Adipocyte (in vitro differentiated cells): ENCODE results near the gene RUBCNL.
A peak's percentile ranks its signal among the peaks of the same experiment; 100 is the strongest.
"Not testable (repeated sequence)": the region's sequence is repeated elsewhere in the genome, so short reads cannot be mapped to it uniquely, and the experiment has no call there.

Experiments
- DNase-seq: peaks from one replicate; pipeline ENCODE4 v3.0.0-alpha.2; 2015; ENCODE audit warnings: low read depth
- H3K27me3 ChIP-seq: replicated peaks from 2 replicates; pipeline ENCODE4 v1.7.0; 2013; ENCODE audit warnings: mild to moderate bottlenecking, low read length, moderate library complexity; ENCODE audit not compliant: control insufficient read depth, insufficient read depth
- H3K36me3 ChIP-seq: 2 replicates; pipeline ENCODE4 v1.7.0; 2013; ENCODE audit warnings: low read length, mild to moderate bottlenecking, moderate library complexity; ENCODE audit not compliant: control insufficient read depth, insufficient read depth, severe bottlenecking
- H3K4me1 ChIP-seq: 2 replicates; pipeline ENCODE4 v1.7.0; 2013; ENCODE audit warnings: mild to moderate bottlenecking, low read length, moderate library complexity; ENCODE audit not compliant: control insufficient read depth, insufficient read depth
- H3K4me3 ChIP-seq: 2 replicates; pipeline ENCODE4 v1.7.0; 2013; ENCODE audit warnings: mild to moderate bottlenecking, low read length, moderate library complexity
- H3K9ac ChIP-seq: 2 replicates; pipeline ENCODE4 v1.7.0; 2013; ENCODE audit warnings: mild to moderate bottlenecking, low read length, moderate library complexity
- H3K9me3 ChIP-seq: 2 replicates; pipeline ENCODE4 v1.7.0; 2013; ENCODE audit warnings: mild to moderate bottlenecking, low read length, moderate library complexity; ENCODE audit not compliant: control insufficient read depth

Gene RUBCNL, protein sequence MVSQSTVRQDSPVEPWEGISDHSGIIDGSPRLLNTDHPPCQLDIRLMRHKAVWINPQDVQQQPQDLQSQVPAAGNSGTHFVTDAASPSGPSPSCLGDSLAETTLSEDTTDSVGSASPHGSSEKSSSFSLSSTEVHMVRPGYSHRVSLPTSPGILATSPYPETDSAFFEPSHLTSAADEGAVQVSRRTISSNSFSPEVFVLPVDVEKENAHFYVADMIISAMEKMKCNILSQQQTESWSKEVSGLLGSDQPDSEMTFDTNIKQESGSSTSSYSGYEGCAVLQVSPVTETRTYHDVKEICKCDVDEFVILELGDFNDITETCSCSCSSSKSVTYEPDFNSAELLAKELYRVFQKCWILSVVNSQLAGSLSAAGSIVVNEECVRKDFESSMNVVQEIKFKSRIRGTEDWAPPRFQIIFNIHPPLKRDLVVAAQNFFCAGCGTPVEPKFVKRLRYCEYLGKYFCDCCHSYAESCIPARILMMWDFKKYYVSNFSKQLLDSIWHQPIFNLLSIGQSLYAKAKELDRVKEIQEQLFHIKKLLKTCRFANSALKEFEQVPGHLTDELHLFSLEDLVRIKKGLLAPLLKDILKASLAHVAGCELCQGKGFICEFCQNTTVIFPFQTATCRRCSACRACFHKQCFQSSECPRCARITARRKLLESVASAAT

DNA sequence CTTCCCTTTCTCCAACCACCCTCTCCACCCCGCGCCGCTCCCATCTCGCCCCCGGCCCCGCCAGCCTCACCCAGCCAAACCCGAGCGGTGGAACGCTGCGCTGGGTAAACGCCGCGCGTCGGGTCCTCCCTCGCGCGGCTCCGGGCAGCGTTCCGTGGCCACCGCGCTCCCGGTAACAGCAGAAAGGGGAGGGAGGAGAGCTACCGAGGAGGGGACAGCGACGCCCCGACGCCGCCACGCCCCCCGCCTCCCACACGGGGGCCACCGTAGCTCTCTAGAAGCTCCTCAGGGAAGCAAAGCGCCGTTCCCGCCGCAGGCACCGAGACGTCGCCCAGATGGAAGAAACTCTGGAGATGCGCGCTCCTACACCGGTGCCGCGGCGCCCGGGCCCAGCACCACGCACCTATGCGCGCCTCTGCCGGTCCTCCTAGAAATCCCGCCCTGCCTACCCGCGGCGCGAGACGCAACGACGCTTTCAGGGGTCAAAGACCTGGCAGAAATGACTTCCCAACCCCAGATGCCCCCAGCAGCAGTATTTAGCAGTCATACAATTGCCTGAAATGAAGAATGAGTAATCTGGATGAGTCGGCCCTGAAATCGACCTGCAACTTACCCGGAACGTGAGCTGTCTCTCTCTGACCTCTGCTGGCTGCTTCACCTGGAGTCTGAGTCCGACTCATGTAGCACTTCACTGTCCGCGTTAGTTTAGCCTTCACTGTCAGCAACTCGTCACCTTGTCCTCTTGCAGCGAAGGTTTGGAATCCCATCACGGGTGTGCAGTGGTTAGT lies at the start of gene RUBCNL:
TSS of gene RUBCNL (minus strand) at position 189 of the 788 bp plus-strand sequence. CDS start 14,777 bp downstream, outside the sequence.
- peak; percentile 45 for DNase-seq
- Histone ChIP-seq H3K4me1 (peaks cover 25% of the 10 kb centered on the region), H3K4me3 (peak within 1 kb of the TSS; percentile 86), H3K9ac (peak within 1 kb of the TSS; percentile 84), H3K36me3 (no peaks in the 10 kb centered on the region), H3K9me3 (no peaks in the 10 kb centered on the region), H3K27me3 (no peaks in the 10 kb centered on the region)

DNA sequence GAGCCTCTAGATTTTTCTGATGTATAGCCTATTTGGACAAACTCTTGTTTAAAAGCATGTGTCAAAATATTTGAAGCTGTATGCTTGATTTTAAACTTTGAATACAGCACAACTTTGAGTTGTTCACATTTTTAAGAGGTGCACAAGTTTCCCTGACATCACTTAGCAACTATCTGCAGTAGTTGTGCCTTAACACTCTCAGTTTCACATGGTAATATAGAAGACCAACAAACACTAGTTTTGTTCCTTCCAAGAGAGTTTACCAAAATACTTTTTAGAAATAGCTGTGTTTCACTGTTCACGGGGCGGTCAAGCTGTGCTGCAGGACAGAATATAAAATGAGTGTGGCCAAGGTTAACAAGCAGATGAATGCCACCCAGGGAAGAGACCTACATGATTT lies 42.5 kb upstream of the RUBCNL start:
- not testable (repeated sequence) for H3K9me3 ChIP-seq, DNase-seq, H3K27me3 ChIP-seq, H3K4me3 ChIP-seq, H3K36me3 ChIP-seq, H3K4me1 ChIP-seq, H3K9ac ChIP-seq

DNA sequence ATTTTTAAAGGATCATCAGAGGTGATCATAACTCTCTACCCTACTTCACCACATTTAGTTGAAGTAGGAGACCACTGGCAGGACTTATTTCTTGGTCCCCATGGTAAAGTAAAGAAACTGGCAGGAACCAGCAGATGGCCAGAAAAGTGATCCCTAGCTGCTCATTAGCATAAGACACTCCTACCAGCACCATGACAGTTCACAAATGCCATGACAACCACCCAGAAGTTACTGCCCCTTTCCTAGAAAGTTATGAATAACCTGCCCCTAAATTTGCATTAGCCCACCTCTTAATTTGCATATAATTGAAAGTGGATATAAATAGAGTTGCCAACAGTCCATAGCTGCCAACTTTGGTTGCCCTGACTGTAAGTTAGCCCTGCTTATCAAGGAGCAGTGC lies 18.4 kb upstream of the RUBCNL start:
- H3K27me3 ChIP-seq, result no peaks in the 10 kb centered on the region
- no peak overlapping the region for H3K4me3 ChIP-seq
- no peak overlapping the region for H3K9ac ChIP-seq
- peaks cover 18% of the 10 kb centered on the region for H3K4me1 ChIP-seq
- no peak for DNase-seq
- H3K36me3 ChIP-seq, result no peaks in the 10 kb centered on the region
- no peaks in the 10 kb centered on the region for H3K9me3 ChIP-seq

DNA sequence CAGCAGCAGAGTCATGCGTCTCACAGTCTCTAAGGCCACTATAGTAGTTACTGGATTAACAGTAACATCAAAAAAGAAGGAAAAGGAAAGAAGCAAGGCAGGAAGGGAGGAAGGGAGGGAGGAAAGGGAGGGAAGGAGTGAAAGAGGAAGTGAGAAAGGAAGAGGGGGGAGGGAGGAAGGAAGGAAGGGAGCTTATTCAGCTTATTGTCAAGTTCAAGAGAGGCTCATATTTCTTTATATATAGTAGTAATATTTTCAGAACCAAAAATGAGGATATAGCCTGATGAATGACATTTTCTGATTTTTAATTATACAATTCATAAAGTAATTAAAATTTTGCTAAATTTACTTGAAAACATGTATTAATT lies 17.7 kb upstream of the RUBCNL start:
- Histone ChIP-seq H3K9me3 (no peaks in the 10 kb centered on the region), H3K36me3 (no peaks in the 10 kb centered on the region), H3K9ac (no peak overlapping the region), H3K4me3 (no peak overlapping the region), H3K27me3 (no peaks in the 10 kb centered on the region), H3K4me1 (peaks cover 25% of the 10 kb centered on the region)
- DNase-seq, result no peak

DNA sequence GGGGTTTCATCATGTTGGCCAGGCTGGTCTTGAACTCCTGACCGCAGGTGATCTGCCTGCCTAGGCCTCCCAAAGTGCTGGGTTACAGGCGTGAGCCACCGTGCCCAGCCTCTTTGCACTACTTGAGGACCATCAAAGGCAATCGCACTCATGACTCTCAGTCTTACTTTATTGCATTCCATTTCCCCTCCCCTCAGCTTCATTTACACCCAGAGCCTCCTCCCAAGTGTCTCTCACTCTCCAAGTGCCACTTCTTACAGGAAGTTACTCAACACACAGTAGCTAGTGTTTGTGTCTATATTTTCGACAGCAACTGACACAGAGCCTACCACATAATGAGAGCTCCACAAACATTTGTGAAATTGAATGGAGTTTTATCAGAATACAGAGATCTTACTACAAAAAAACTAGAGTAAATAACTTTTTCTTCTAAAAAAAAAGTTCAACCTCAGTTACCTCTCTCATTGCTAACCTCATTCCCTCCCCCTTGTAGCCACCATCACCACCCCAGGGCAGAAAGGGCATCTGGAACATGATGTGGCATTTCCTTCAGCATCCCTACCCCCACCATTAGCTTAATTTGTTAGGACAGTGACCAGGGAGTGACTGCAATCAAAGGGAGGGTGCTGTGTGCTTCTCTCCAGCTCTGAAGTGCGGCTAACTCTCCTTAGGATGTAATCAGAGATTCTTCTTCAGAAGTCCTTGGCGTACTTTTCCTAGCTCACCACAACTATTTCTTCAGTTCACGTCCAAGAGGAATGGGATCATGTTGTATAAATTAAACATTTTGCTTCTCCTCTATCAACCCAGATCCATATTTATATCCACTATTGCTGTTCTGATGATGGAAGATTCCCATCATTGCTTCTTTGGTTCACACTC lies 17.0 kb upstream of the RUBCNL start:
- no peak overlapping the region for H3K4me3 ChIP-seq
- H3K4me1 ChIP-seq, result peaks cover 26% of the 10 kb centered on the region
- peak; percentile 20 for DNase-seq
- no peaks in the 10 kb centered on the region for H3K36me3 ChIP-seq
- no peaks in the 10 kb centered on the region for H3K9me3 ChIP-seq
- H3K9ac ChIP-seq, result no peak overlapping the region
- H3K27me3 ChIP-seq, result no peaks in the 10 kb centered on the region

DNA sequence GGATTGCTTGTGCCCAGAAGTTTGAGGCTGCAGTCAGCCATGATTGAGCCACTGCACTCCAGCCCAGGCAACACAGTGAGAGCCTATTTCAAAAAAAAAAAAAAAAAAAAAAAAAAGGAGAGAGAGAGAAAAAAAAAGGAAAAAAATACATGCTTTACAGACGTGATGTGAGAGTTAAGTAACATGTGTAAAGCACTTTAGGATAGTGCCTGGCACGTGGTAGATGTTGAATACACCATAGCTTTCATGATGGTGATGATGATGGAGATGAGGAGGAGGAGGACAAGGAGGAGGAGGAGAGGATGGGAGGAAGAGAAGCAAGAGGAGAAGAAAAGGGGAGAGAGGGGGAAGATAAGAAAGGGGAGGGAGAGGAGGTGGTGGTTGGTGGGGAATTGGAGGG lies 15.1 kb upstream of the RUBCNL start:
- no peaks in the 10 kb centered on the region for H3K9me3 ChIP-seq
- H3K4me3 ChIP-seq, result no peak overlapping the region
- peaks cover 31% of the 10 kb centered on the region for H3K4me1 ChIP-seq

DNA sequence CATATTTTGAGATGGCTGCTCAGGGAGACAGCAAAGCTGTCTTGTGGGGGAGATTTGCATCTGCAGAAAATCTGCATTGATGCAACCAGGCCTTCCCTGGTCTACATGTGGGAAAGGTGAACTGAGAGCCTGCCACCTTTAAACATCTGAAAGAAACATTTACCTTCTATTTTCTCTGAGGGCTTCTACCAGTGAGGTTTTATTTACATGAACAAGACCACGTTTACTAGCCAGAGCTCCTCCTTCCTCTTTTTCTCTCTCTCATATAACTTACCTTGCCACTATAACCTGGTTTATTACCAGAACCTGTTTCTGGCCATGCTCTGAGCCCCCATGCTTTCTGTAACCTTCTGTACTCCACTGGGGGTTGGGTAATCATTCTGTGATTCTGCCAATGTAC lies 14.4 kb upstream of the RUBCNL start:
- H3K27me3 ChIP-seq, result no peaks in the 10 kb centered on the region
- peaks cover 38% of the 10 kb centered on the region for H3K4me1 ChIP-seq
- no peaks in the 10 kb centered on the region for H3K9me3 ChIP-seq
- H3K4me3 ChIP-seq, result no peak overlapping the region
- peak overlapping the region; percentile 66 for H3K9ac ChIP-seq
- no peaks in the 10 kb centered on the region for H3K36me3 ChIP-seq
- no peak for DNase-seq

More for the DNA sequence above, 15.1 kb upstream of the RUBCNL start:
- no peak for DNase-seq
- no peaks in the 10 kb centered on the region for H3K36me3 ChIP-seq
- H3K9ac ChIP-seq, result no peak overlapping the region
- H3K27me3 ChIP-seq, result no peaks in the 10 kb centered on the region

DNA sequence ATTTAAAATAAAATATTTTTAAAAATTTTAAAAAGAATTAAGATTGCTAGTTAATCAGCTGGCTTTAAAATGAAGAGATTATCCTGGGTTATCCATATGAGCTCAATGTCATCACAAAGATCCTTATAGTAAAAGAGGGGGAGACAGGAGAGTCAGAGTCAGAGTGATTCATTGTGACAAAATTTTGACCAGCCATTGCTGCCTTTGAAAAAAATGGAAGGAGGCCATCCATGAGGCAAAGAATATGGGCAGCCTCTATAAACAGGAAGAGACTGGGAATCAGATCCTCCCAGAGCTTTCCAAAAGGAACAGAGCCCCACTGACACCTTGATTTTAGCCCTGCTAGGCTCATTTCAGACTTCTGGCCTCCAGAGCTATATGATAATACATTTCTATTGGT lies 9.3 kb upstream of the RUBCNL start:
- H3K9ac ChIP-seq, result peak overlapping the region; percentile 34
- peaks cover 29% of the 10 kb centered on the region for H3K4me1 ChIP-seq
- no peaks in the 10 kb centered on the region for H3K27me3 ChIP-seq
- DNase-seq, result no peak
- no peaks in the 10 kb centered on the region for H3K9me3 ChIP-seq
- H3K36me3 ChIP-seq, result no peaks in the 10 kb centered on the region
- H3K4me3 ChIP-seq, result no peak overlapping the region

DNA sequence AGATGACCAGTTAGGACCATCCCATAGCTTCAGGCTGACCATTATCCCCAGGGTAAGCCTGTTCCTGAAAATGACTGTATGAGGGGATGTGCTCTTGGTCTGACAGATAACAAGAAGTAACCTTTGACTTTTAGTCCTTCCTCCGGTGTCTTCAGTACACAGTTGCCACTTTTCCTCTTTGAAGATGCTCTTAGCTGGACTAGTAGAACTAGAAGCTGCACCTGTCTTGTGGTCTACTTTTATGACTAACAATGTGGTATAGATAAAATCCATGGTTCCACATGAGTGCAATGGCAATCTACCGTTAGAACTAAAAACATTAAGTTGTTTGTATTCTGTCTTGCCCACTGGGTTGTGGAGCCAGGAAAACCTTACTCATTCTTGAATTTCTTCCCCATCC lies 5.9 kb upstream of the RUBCNL start:
- no peak for DNase-seq
- H3K4me3 ChIP-seq, result no peak overlapping the region
- no peak overlapping the region for H3K9ac ChIP-seq
- no peaks in the 10 kb centered on the region for H3K36me3 ChIP-seq
- H3K4me1 ChIP-seq, result peaks cover 21% of the 10 kb centered on the region
- H3K9me3 ChIP-seq, result no peaks in the 10 kb centered on the region
- no peaks in the 10 kb centered on the region for H3K27me3 ChIP-seq

DNA sequence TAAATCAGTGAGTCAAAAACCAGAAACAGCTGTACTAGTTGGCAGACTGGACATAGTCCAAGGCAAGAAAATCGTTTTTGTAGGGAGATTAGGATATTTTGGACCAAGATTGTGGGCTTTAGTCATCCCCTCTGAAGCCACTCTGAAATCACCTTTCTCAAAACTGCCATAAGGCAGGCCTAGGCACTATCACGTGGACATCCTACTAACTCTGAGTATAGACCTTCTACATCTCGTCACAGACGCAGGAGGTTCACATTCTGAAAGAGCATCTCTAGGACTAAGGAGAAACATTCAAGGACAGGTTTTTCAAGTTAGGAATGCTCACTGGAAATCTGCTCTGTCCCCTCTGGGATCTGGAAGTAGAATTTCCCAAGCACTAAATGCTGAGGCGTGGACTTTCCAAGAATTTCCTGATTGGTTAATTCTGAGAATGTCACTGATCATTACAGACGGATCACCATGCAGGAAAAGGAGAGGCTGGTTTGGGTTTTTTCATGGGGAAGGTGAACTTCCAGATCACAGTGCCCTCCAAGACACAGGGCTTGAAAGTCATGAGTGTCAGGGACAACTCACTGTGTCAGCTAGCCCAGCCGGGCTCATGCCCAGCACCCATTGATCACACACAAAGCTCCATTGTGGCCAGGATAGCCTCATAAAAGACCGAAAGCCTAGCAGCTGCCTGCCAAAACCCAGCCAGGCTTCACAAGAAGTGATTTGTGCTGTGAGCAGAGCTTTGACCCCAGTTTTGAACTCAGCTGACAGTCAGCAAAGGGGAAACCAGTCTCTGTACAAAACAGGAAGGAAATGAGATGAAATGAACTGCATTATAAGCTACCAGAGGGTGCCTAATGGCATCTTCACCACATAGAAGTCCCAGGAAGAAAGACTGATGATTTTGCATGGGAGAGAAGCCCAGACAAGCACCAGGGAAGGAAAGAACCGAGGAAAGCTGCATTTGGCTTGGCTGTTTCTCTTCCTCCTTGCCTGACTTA lies 2.7 kb upstream of the RUBCNL start:
- Histone ChIP-seq H3K4me3 (no peak overlapping the region), H3K4me1 (peaks cover 25% of the 10 kb centered on the region), H3K27me3 (no peaks in the 10 kb centered on the region), H3K9ac (peak overlapping the region; percentile 19), H3K9me3 (no peaks in the 10 kb centered on the region), H3K36me3 (no peaks in the 10 kb centered on the region)
- no peak for DNase-seq
